ENCODE measurements around the gene LIMK1.
"Not testable (repeated sequence)": the region's sequence is repeated elsewhere in the genome, so short reads cannot be mapped to it uniquely, and the experiment has no call there.

The LIMK1 gene

DNA sequence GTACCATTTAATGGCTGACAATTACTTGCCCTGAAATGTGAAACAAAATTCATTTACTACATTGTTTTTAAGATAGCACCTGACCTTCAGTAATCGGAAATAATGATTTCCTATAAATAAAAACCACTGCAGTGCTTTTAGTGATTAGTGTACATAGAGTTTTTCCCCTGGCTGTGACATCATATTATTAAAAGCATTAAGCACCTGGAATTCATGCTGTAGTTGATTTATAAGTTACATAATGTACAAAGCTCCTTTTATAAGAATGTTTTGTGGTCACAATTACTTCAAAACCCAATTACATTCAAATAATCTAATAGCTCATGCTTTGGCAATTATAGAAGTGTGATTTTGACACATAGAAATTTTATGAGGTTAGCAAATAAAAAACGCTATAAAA is 46.3 kb downstream of the LIMK1 start:
- DNase-seq: no peak

DNA sequence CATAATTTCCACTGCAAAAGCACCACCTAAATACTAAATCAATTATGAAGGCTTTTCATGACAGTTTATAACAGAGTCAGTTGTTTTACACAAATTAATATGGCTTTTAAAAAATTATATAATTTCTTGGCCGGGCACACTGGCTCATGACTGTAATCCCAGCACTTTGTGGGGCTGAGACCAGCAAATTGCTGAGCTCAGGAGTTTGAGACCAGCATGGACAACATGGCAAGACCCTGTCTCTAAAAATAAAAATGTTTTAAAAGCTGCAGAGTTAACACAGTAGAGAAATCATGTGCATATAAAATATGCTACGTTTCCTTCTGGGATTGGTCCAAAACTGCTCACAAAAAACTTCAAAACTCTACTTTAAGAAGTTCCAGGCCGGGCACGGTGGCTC is 46.9 kb downstream of the LIMK1 start:
- no peak for DNase-seq

DNA sequence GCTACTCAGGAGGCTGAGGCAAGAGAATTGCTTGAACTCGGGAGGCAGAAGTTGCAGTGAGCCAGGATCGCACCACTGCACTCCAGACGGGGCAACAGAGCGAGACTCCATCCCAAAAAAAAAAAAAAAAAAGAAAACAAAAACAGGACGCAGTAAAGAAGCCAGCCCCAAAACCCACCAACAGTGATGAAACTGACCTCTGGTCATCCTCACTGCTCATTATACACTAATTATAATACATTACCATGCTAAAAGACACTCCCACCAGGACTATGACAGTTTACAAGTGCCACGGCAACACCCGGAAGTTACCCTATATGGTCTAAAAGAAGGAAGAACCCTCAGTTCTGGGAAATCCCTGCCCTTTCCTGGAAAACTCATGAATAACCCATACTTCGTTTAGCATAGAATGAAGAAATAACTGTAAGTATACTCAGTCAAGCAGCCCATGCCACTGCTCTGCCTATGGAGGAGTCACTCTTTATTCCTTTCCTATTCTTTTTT is 50.6 kb downstream of the LIMK1 start:
- DNase-seq: no peak

DNA sequence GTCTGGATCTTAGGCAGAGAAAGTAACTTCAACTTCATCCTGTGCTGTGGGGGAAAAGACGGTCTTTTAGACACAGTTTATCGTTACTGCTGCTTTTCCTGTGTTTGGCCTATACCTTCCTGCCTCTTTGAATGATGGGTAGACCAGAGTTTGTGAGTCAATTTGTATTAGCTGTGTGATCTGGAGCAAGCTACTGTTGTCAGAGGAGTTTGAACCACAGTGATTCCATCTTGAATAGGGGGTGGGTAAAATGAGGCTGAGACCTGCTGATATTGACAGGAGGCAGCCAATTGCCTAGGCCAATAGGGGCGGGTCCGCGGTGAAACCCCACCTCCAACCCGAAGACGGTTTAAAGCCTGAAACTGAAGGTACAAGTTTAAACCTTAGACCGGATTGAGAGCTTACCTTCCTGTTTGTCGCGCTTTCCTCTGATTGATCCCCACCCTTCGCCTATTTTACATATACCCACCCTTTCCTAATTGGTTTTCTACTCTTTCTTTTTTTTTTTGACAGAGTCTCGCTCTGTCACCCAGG is 54.8 kb downstream of the LIMK1 start:
- no peak for DNase-seq

DNA sequence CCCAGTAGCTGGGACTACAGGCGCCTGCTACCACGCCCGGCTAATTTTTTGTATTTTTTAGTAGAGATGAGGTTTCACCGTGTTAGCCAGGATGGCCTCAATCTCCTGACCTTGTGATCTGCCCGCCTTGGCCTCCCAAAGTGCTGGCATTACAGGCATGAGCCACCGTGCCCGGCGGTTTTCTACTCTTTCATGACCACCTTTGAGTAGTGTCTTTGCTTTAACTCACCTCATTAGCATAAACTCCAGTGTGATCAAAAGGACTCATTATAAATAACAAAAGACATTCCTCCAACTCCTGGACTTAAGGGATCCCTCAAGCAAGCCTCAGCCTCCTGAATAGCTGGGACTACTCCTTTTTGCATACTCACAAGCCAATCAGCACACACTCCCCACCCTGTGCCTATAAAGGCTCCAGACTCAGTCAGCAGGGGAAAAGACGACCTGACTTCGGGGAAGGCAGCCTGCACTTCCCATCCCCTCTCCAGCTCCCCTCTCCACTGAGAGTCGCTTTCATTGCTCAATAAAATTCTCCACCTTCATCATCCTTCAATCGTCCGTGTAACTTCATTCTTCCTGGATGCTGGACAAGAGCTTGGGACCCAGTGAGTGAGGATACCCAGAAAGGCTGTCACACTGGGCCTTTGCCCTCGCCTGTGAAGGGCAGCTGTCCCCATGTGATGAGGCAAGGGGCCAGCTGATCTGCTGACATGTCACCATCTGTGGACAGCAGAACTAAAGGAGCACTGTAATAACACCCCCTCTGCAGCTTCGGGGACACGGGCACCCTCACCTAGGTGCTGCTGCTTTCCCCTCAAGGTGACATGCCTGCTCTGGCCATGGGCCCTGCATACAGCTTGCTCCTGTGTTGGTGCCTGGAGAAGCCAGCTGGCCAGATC is 55.6 kb downstream of the LIMK1 start:
- DNase-seq: no peak

DNA sequence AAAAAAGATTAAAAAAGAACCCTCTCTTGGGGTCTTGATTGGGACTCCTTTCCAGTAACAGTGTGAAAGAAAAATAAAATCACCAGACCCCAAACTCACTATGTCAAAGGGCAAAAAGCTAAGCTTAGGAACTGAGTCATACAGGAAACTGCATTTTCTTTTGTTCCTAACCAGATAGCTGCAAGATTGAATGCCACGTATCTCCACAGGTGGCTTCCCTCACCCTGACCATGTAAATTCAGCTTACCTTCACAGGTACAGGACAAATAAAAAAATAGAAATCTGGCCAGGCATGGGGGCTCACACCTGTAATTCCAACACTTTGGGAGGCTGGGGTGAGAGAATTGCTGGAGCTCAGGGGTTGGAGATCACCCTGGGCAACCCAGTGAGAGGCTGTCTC is 58.1 kb downstream of the LIMK1 start:
- DNase-seq: no peak

DNA sequence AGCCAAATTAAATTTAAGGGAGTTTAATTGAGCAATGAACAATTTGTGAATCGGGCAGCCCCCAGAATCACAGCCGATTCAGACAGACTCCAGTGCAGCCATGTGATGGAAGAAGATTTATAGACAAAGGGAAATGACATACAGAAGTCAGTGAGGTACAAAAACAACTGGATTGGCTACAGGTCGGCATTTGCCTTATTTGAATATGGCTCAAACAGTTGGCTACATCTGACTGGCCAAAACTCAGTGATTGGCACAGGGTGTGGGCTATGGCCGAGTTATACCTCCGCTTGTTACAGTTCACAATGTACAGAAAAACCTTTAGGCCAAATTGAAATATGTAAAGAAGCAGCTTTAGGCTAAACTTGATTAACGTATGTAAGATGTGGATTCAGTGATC is 59.8 kb downstream of the LIMK1 start:
- DNase-seq: no peak

DNA sequence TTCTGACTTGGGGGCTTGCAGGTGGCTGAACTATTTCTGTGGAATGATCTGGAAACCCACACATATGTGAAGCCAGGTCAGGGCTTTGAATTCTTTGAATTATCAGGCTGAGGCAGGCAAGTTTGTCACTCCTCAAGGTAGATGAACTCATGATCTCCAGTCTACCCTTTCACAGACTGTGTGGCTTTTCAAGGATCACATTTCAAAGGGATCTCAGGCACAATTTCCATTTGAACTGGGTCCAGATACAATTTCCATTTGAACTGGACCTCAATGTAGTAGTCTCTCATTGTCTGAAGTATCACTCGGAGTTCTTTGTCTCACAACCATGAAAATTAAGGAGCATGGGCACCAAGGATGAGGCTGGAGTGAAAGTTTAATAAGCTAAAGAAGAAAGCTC is 64.9 kb downstream of the LIMK1 start:
- no peak for DNase-seq

DNA sequence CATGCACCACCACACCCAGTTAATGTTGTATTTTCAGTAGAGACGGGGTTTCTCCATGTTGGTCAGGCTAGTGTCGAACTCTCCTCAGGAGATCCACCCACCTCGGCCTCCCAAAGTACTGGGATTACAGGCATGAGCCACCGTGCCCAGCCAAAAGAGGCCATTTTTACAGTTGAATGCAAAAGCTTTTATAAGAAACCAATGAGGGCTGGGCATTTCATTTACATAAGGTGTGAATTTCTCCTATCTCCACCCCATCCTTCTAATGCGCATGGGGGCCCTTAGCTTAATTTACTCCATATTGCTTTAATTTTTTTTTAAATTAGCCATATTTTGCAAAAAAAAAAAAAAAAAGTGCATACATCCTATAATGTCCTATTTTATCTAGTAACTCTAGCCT is 65.5 kb downstream of the LIMK1 start:
- no peak for DNase-seq

DNA sequence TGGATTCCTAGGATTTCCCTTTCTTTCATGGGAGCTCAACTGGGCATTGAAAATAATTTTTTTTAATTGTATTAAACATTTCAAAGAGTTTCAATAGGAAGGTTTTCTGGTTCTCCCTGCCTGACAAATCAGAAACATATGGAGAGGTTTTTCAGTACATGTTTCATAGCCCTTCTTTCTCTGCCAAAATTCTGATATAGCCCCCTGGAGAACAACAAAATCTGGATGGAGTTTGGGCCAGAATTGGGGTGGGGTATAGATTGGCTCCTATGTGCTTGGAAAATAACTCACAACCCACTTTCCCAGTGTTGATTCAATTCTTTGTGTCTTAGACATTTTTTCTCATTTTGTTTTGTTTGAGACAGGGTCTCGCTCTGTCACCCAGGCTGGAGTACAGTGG is 66.0 kb downstream of the LIMK1 start:
- no peak for DNase-seq

DNA sequence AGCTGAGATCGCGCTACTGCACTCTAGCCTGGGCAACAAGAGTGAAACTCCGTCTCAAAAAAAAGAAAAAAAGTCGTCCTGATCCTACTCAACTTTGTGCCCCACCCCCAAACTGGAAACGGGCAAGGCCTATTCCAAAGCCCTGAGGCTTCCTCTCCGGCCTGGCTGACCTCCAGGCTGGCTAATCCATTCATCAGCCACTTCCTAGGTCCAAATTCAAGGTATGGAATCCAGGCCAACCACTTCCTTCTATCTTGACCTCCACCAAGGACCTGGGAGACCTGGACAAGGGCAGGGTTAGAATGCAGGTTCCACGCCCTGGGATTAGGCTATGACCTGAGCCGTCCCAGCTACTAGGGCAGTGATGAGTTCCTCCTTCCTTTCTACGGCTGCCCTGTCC is 70.1 kb downstream of the LIMK1 start:
- DNase-seq: no peak

DNA sequence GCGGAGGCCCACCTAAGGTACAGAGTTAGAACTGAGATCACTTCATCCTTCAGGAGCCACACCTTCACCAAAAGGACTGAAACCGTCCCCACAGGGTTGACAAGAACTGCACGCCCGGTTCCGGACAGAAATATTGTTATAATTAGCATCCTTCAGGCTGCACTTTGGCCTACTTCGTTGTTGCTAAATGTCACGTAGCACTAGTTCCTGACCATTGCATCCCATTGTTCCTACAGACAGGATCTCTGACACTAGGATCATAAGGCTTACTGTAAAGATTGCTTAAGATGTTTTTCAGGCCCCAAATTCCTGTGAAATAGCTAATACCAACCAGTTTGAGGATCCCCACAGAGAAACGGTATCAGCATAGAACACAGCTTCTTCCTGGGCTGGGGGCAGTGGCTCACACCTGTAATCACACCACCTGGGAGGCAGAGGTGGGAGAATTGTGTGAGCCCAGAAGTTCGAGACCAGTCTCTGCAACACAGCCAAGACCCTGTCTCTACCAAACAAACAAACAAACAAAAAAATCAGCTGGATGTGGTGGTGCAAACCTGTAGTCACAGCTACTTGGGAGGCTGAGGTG is 72.3 kb downstream of the LIMK1 start:
- DNase-seq: no peak

DNA sequence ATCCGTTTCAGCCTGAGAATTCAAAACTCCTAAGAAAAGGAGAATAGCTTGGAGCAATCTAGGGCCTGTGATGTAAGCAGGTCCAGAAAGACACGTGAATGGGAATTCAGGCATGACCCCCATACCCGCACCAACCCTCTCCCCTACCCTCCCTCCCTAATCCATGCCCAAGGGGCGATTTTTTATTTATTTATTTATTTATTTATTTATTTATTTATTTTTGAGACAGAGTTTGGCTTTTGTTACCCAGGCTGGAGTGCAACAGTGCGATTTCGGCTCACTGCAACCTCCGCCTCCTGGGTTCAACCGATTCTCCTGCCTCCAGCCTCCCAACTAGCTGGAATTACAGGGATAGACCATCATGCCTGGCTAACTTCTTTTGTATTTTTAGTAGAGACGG is 74.0 kb downstream of the LIMK1 start:
- DNase-seq: no peak

DNA sequence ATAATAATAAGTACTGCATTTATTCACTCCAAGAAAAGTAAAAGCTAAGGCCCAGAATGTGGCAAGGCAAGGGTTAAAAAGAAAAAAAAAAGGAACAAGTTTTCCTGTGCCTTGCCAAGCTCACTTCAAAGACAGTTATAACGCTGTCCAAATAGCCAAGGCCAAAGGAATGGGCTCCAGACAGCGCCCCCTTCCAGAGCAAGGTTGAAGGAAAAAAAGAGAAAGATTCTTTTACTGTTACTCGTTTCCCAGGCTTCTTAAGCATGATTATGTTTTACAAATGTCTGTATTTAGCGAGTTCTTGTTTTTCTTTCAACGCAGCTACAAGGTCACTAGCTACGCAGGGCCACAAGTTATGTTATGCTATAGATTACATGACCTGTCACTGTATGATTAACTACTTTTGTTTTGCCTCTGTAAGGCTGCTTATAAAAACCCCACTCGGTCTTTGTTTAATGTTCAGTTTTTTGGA is 81.4 kb downstream of the LIMK1 start:
- peak; percentile 24 for DNase-seq

DNA sequence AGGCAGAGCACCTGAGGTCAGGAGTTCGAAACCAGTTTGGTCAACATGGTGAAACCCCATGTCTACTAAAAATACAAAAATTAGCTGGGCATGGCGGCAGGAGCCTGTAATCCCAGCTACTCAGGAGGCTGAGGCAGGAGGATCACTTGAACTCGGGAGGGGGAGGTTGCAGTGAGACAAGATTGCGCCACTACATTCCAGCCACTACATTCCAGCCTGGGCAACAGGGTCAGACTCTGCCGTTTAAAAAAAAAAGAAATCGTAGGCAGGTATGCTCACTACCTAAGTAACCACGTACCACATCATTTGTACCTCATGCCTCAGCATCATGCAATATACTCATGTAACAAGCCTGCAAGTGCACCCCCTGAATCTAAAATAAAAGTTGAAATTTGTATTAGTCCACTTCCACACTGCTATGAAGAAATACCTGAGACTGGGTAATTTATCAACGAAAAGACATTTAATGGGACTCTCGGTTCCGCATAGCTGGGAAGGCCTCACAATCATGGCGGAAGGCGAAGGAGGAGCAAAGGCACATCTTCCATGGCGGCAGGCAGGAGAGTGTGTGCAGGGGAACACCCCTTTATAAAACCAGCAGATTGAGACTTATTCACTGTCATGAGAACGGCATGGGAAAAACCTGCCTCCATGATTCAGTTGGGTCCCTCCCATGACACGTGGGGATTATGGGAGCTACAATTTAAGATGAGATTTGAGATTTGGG is 82.4 kb downstream of the LIMK1 start:
- DNase-seq: no peak

DNA sequence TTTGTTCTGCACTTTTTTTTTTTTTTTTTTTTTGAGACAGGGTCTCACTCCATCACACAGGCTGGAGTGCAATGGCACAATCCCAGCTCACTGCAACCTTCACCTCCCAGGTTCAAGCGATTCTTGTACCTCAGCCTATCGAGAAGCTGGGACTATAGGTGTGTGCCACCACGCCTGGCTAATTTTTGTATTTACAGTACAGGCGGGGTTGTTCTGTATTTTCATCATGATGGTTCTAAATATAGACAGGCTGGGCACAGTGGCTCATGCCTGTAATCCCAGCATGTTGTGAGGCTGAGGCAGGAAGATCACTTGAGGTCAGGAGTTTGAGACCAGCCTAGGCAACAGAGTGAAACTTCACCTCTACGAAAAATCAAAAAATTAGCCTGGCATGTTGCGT is 83.7 kb downstream of the LIMK1 start:
- DNase-seq: not testable (repeated sequence)
